CD4-positive, alpha-beta T cell treated with Interferon alpha-2 for 1 hour (primary cell): ENCODE measurements around the gene HLA-DOB.

ENCODE experiments used
- DNase-seq, 2 donors: peaks; one replicate each; pipeline ENCODE4 v3.0.0-alpha.2; 2020 to 2022

Gene HLA-DOB

GRCh38 chr6:32843331-32843978, 26.7 kb upstream of the HLA-DOB start:
- DNase-seq = peak; percentile 29 to 57

GRCh38 chr6:32842690-32843089, 25.9 kb upstream of the HLA-DOB start:
- DNase-seq = peak in 1 of 2 donors; percentile 28

- no peak for DNase-seq
Measured at GRCh38 chr6:32842021-32842650, 25.3 kb upstream of the HLA-DOB start.

GRCh38 chr6:32840604-32841246, 23.9 kb upstream of the HLA-DOB start:
- peak; percentile 33 to 70 for DNase-seq

GRCh38 chr6:32839356-32839755, 22.6 kb upstream of the HLA-DOB start:
- DNase-seq = no peak

GRCh38 chr6:32838114-32838958, 21.5 kb upstream of the HLA-DOB start, which contains the start of gene TAP2:
TAP2 (minus strand) TSS chr6:32838739; CDS start chr6:32838233, 506 bp downstream.
- DNase-seq = peak; percentile 96 to 98

- no peak for DNase-seq
Measured at GRCh38 chr6:32837651-32838113, 20.9 kb upstream of the HLA-DOB start.

GRCh38 chr6:32836873-32837272, 20.1 kb upstream of the HLA-DOB start:
- DNase-seq = no peak

GRCh38 chr6:32835167-32835893, 18.5 kb upstream of the HLA-DOB start:
- DNase-seq = no peak

- DNase-seq = no peak
Measured at GRCh38 chr6:32833664-32834063, 16.9 kb upstream of the HLA-DOB start.

- DNase-seq = no peak
Measured at GRCh38 chr6:32832535-32832934, 15.7 kb upstream of the HLA-DOB start.

GRCh38 chr6:32830936-32831335, 14.1 kb upstream of the HLA-DOB start:
- DNase-seq = no peak

GRCh38 chr6:32830017-32830416, 13.2 kb upstream of the HLA-DOB start:
- no peak for DNase-seq

GRCh38 chr6:32829495-32829894, 12.7 kb upstream of the HLA-DOB start:
- no peak for DNase-seq

- peak in 1 of 2 donors; percentile 40 for DNase-seq
Measured at GRCh38 chr6:32827025-32827424, 10.2 kb upstream of the HLA-DOB start.

- peak in 1 of 2 donors; percentile 36 for DNase-seq
Measured at GRCh38 chr6:32825966-32826365, 9.2 kb upstream of the HLA-DOB start.

- DNase-seq = no peak
Measured at GRCh38 chr6:32819729-32820128, 2.9 kb upstream of the HLA-DOB start.

- DNase-seq = no peak
Measured at GRCh38 chr6:32818867-32819266, 2.1 kb upstream of the HLA-DOB start.

GRCh38 chr6:32815996-32816395, 806 bp downstream of the HLA-DOB start:
- DNase-seq = no peak

- DNase-seq = no peak
Measured at GRCh38 chr6:32815115-32815514, 1.7 kb downstream of the HLA-DOB start.

GRCh38 chr6:32814145-32814544, 2.7 kb downstream of the HLA-DOB start:
- DNase-seq = no peak

- no peak for DNase-seq
Measured at GRCh38 chr6:32809171-32809570, 7.6 kb downstream of the HLA-DOB start.
